Transverse colon (tissue), 4 donors: ENCODE data around the gene OPRPN. TPM values are rescaled to one million over a fixed set of nuclear protein-coding genes. Genes with fewer than 3 reads are reported as not detected.

Experiments
- DNase-seq: peaks from one replicate; pipeline ENCODE4 v3.0.0-alpha.2; 2019
- H3K27ac ChIP-seq, 4 donors: fragments of 200-600 bp; sonication (generic); 2 replicates each; pipeline ENCODE4 v1.5.1; 2016 to 2018; ENCODE audit warnings: inconsistent platforms in 4 of 4
- H3K27me3 ChIP-seq: fragments of 200-600 bp; sonication (generic); 2 replicates; pipeline ENCODE4 v1.5.1; 2017; ENCODE audit warnings: inconsistent platforms
- H3K36me3 ChIP-seq, 4 donors: fragments of 200-600 bp; sonication (generic); 2 replicates each; pipeline ENCODE4 v1.5.1; 2017 to 2019; ENCODE audit warnings: inconsistent platforms in 4 of 4
- H3K4me1 ChIP-seq, 4 donors: fragments of 200-600 bp; sonication (generic); 2 replicates each; pipeline ENCODE4 v1.5.1; 2017 to 2020; ENCODE audit warnings: inconsistent platforms in 4 of 4
- H3K4me3 ChIP-seq, 4 donors: fragments of 200-600 bp; sonication (generic); 1 replicate in 1 of 4; 2 replicates in 3 of 4; pipeline versions ENCODE4 v1.5.1 to v1.6.1; 2017 to 2019; ENCODE audit warnings: inconsistent platforms in 4 of 4
- H3K9me3 ChIP-seq, 2 donors: fragments of 200-600 bp; sonication (generic); 2 replicates each; pipeline ENCODE4 v1.5.1; 2017 to 2019; ENCODE audit warnings: inconsistent platforms in 2 of 2
- CTCF ChIP-seq, 5 experiments: fragments of 200-600 bp in 3 of 5; fragments of 450-650 bp in 2 of 5; sonication (generic) in 3 of 5; IDR thresholded peaks; 1 replicate in 2 of 5; 2 replicates in 3 of 5; pipeline ENCODE4 v1.5.1; 2016 to 2017; ENCODE audit warnings: antibody characterized with exemption in 5 of 5, inconsistent platforms in 3 of 5, mild to moderate bottlenecking in 2 of 5, moderate library complexity in 1 of 5
- EP300 ChIP-seq: sonication (generic); formaldehyde crosslinking; IDR thresholded peaks from one replicate; pipeline ENCODE4 v1.6.1; 2017; ENCODE audit warnings: antibody characterized with exemption, low read depth
- POLR2A ChIP-seq: fragments of 450-650 bp; IDR thresholded peaks from one replicate; pipeline ENCODE4 v1.6.1; 2016; ENCODE audit warnings: antibody characterized with exemption, mild to moderate bottlenecking, moderate library complexity
- POLR2AphosphoS5 ChIP-seq, 3 donors: sonication (generic); formaldehyde crosslinking; IDR thresholded peaks; one replicate each; pipeline ENCODE4 v1.6.1; 2016; ENCODE audit warnings: antibody characterized with exemption in 3 of 3
- WGBS, 2 donors: methylation state at CpG; one replicate each; pipeline ENCODE4 v1.1.5; 2018; ENCODE audit warnings: low coverage in 1 of 2; 5-methylcytosine and 5-hydroxymethylcytosine counted together
- in situ Hi-C, 4 donors: fragments of 200-750 bp; cut with MboI; loops; one replicate each; pipeline versions ENCODE4 v1.15.0 to v1.15.1; 2017; ENCODE audit warnings: low sequenced_read_pairs in 3 of 4, low pct_ligation_motif_present in 1 of 4, low pct_unique_long_range_greater_than_20kb in 1 of 4
- intact Hi-C: fragments of 100-400 bp; cut with DNase I; formaldehyde crosslinking; loops from one replicate; pipeline ENCODE4 v1.15.1; 2023; ENCODE audit warnings: low total_unique reads
- total RNA-seq, 4 donors: library from RNA; depleted of rRNA; stranded (reverse); fragments of >200 nt; gene quantifications; one replicate each; pipeline ENCODE4 v1.1.0, GENCODE V29; 2016

Gene OPRPN
- total RNA-seq: not detected

- in situ Hi-C loops: no loop called here
Measured at GRCh38 chr4:70397580-70397979, at the start of gene OPRPN. Gene OPRPN, plus strand, starts transcription at chr4:70397940. Its CDS starts 1,346 bp downstream, at chr4:70399286.

GRCh38 chr4:70356185-70356584 lies 41.6 kb upstream of the OPRPN start:
- Histone ChIP-seq H3K27ac (no peak overlapping the region), H3K4me1 (no peaks in the 10 kb centered on the region), H3K27me3 (no peaks in the 10 kb centered on the region), H3K4me3 (no peak overlapping the region), H3K36me3 (no peaks in the 10 kb centered on the region), H3K9me3 (no peaks in the 10 kb centered on the region)
- intact Hi-C loops (no loop called here), in situ Hi-C loops (no loop called here)
- 38% methylated on average over 1 of the region's 1 CpG; no CpG with 5 or more reads in 1 of the 2 donors for WGBS, 2 donors
- DNase-seq: no peak
- no peak for TF ChIP-seq POLR2AphosphoS5 (IDR thresholded peaks at IDR 0.05)
- no peak for TF ChIP-seq POLR2A
- no peak for TF ChIP-seq EP300
- TF ChIP-seq CTCF (IDR thresholded peaks at IDR 0.05): no peak

More at GRCh38 chr4:70397580-70397979, at the start of gene OPRPN:
- Histone ChIP-seq H3K9me3 (no peaks in the 10 kb centered on the region), H3K4me1 (no peaks in the 10 kb centered on the region), H3K27me3 (no peaks in the 10 kb centered on the region), H3K36me3 (no peaks in the 10 kb centered on the region), H3K27ac (no peak within 1 kb of the TSS), H3K4me3 (no peak within 1 kb of the TSS)
- no peak for DNase-seq
- intact Hi-C loops: no loop called here
- TF ChIP-seq POLR2A (no peak), EP300 (no peak), CTCF (IDR thresholded peaks at IDR 0.05) (no peak), POLR2AphosphoS5 (IDR thresholded peaks at IDR 0.05) (no peak)

GRCh38 chr4:70359115-70359661 lies 38.6 kb upstream of the OPRPN start:
- WGBS, 2 donors: 44 to 53% methylated on average over 3 of the region's 3 CpGs
- TF ChIP-seq POLR2AphosphoS5 (IDR thresholded peaks at IDR 0.05) (no peak), POLR2A (no peak), EP300 (no peak), CTCF (IDR thresholded peaks at IDR 0.05) (no peak)
- no peak for DNase-seq
- Histone ChIP-seq H3K4me1 (no peaks in the 10 kb centered on the region), H3K36me3 (no peaks in the 10 kb centered on the region), H3K27ac (no peak overlapping the region), H3K4me3 (no peak overlapping the region), H3K9me3 (no peaks in the 10 kb centered on the region), H3K27me3 (no peaks in the 10 kb centered on the region)
- intact Hi-C loops (no loop called here), in situ Hi-C loops (no loop called here)

- intact Hi-C loops: no loop called here
- Histone ChIP-seq H3K36me3 (no peaks in the 10 kb centered on the region), H3K4me1 (no peaks in the 10 kb centered on the region), H3K27ac (no peak within 1 kb of the TSS), H3K4me3 (no peak within 1 kb of the TSS), H3K9me3 (no peaks in the 10 kb centered on the region), H3K27me3 (no peaks in the 10 kb centered on the region)
- TF ChIP-seq EP300 (no peak), POLR2A (no peak), CTCF (IDR thresholded peaks at IDR 0.05) (no peak), POLR2AphosphoS5 (IDR thresholded peaks at IDR 0.05) (no peak)
- no peak for DNase-seq
- in situ Hi-C loops: no loop called here
- WGBS, 2 donors: 82 to 93% methylated on average over 2 to 3 of the region's 3 CpGs
Measured at GRCh38 chr4:70360460-70360859, 37.3 kb upstream of the OPRPN start, which contains the start of gene SMR3A. Gene SMR3A, plus strand, starts transcription at chr4:70360760. Its CDS starts 1,356 bp downstream, at chr4:70362116.
